Measurements from ENCODE around the gene DSE.

DSE gene

DNA sequence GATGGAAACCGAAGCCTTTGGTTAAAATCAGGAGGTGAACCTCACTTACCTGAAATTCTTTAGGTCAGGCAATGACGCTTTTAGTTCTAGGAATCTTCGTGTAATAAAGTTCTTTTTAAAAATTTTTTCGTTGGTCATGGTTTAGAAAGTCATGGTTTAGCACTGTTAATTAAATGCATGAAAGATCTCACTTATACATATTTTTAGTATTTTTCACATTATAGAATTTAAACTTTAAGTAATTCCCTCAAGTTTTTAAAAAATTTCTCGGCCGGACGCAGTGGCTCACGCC is 1.1 kb downstream of the DSE start:
- peaks cover 4% of the 10 kb centered on the region for H3K4me1 ChIP-seq (ENCODE audit: control insufficient read depth, insufficient read depth, low read length, poor library complexity, severe bottlenecking)
- no peak overlapping the region for H3K27ac ChIP-seq (ENCODE audit: insufficient read depth, low read length, poor library complexity, severe bottlenecking)
- no peak for DNase-seq
- H3K36me3 ChIP-seq (ENCODE audit: control insufficient read depth, insufficient read depth, low read length), result no peaks in the 10 kb centered on the region
- H3K27me3 ChIP-seq (replicated peaks; ENCODE audit: control insufficient read depth, insufficient read depth, low read length, poor library complexity, severe bottlenecking), result no peaks in the 10 kb centered on the region
- H3K9me3 ChIP-seq (ENCODE audit: control insufficient read depth, low read length), result no peaks in the 10 kb centered on the region
- H3K4me3 ChIP-seq (ENCODE audit: insufficient read depth, low read depth, low read length, poor library complexity, severe bottlenecking), result peak overlapping the region; percentile 75

DNA sequence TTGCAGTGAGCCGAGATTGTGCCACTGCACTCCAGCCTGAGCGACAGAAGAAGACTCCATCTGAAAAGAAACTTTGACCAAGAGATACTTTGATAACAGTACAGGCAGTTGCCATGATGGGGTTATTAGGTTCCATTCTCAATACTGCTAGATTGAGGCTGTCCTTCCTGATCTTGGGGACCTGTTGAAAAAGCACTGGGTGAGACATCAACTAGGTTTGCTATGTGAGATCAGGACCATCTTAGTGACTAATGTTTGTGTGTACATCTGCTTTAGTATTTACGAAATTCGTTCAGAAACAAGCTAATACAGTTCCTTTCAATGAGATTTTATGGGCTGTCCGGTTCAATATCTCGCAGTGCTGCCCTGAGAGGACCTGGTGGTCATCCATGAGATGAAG is 2.6 kb downstream of the DSE start:
- Histone ChIP-seq H3K36me3 (ENCODE audit: control insufficient read depth, insufficient read depth, low read length) (no peaks in the 10 kb centered on the region), H3K4me3 (ENCODE audit: insufficient read depth, low read depth, low read length, poor library complexity, severe bottlenecking) (no peak overlapping the region), H3K27me3 (replicated peaks; ENCODE audit: control insufficient read depth, insufficient read depth, low read length, poor library complexity, severe bottlenecking) (no peaks in the 10 kb centered on the region), H3K9me3 (ENCODE audit: control insufficient read depth, low read length) (no peaks in the 10 kb centered on the region), H3K27ac (ENCODE audit: insufficient read depth, low read length, poor library complexity, severe bottlenecking) (no peak overlapping the region), H3K4me1 (ENCODE audit: control insufficient read depth, insufficient read depth, low read length, poor library complexity, severe bottlenecking) (peaks cover 4% of the 10 kb centered on the region)
- DNase-seq, result no peak

DNA sequence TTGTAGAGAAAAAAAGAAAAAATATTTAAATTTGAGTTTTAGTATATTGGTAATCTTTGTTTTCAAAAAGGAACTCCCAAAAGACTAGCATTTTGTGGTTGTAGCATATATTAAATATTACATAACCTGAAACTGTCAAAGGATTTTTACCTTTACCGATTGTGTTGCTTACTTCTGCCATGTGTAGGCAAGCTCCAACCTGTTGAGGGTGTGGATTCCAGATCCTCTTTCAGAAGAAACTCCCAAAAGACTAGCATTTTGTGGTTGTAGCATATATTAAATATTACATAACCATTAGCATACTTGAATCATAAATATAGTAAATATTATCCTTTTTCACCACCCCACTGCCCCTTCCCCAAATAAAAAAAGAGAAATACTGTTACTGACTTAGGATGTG is 3.2 kb downstream of the DSE start:
- Histone ChIP-seq H3K36me3 (ENCODE audit: control insufficient read depth, insufficient read depth, low read length) (no peaks in the 10 kb centered on the region), H3K9me3 (ENCODE audit: control insufficient read depth, low read length) (no peaks in the 10 kb centered on the region), H3K27ac (ENCODE audit: insufficient read depth, low read length, poor library complexity, severe bottlenecking) (no peak overlapping the region), H3K4me3 (ENCODE audit: insufficient read depth, low read depth, low read length, poor library complexity, severe bottlenecking) (no peak overlapping the region), H3K4me1 (ENCODE audit: control insufficient read depth, insufficient read depth, low read length, poor library complexity, severe bottlenecking) (peaks cover 4% of the 10 kb centered on the region), H3K27me3 (replicated peaks; ENCODE audit: control insufficient read depth, insufficient read depth, low read length, poor library complexity, severe bottlenecking) (no peaks in the 10 kb centered on the region)
- no peak for DNase-seq

DNA sequence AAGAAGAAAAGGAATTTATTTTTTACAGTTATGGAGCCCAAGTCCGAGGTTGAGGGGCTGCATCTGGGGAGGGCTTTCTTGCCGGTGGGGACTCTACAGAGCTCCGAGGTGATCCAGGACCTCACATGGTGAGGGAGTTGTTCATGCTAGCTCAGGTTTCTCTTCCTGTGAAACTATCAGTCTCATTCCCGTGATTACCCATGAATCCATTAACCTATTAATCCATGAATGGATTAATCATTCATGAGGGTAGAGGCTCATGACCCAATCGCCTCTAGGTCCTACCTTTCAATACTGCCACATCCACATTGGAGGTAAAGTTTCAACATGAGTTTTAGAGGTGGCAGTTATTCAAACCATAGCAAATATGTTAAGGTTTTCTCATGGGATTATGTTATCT is 3.8 kb downstream of the DSE start:
- Histone ChIP-seq H3K9me3 (ENCODE audit: control insufficient read depth, low read length) (no peaks in the 10 kb centered on the region), H3K27ac (ENCODE audit: insufficient read depth, low read length, poor library complexity, severe bottlenecking) (no peak overlapping the region), H3K4me1 (ENCODE audit: control insufficient read depth, insufficient read depth, low read length, poor library complexity, severe bottlenecking) (peaks cover 4% of the 10 kb centered on the region), H3K36me3 (ENCODE audit: control insufficient read depth, insufficient read depth, low read length) (no peaks in the 10 kb centered on the region), H3K27me3 (replicated peaks; ENCODE audit: control insufficient read depth, insufficient read depth, low read length, poor library complexity, severe bottlenecking) (no peaks in the 10 kb centered on the region), H3K4me3 (ENCODE audit: insufficient read depth, low read depth, low read length, poor library complexity, severe bottlenecking) (no peak overlapping the region)
- DNase-seq, result no peak

DNA sequence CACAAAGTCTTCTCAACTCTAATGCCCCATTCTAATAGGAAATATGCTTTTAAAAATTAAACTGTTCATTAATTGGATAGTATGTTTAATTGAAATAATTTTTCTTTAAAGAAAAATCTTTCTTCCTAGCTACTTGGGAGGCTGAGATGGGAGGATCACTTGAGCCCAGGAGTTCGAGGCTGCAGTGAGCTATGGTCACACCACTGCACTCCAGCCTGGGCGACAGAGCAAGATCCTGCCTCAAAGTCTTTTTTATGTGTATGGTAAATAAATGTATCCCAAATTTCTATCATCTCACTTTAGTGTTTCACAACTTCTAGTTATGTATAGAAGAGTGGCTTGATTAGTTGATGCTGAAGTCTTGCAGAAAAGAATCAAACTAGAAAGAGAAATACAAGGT is 4.5 kb downstream of the DSE start:
- H3K36me3 ChIP-seq (ENCODE audit: control insufficient read depth, insufficient read depth, low read length), result no peaks in the 10 kb centered on the region
- DNase-seq, result no peak
- H3K27me3 ChIP-seq (replicated peaks; ENCODE audit: control insufficient read depth, insufficient read depth, low read length, poor library complexity, severe bottlenecking), result no peaks in the 10 kb centered on the region
- no peak overlapping the region for H3K4me3 ChIP-seq (ENCODE audit: insufficient read depth, low read depth, low read length, poor library complexity, severe bottlenecking)
- H3K4me1 ChIP-seq (ENCODE audit: control insufficient read depth, insufficient read depth, low read length, poor library complexity, severe bottlenecking), result peaks cover 3% of the 10 kb centered on the region
- H3K9me3 ChIP-seq (ENCODE audit: control insufficient read depth, low read length), result no peaks in the 10 kb centered on the region
- H3K27ac ChIP-seq (ENCODE audit: insufficient read depth, low read length, poor library complexity, severe bottlenecking), result no peak overlapping the region

DNA sequence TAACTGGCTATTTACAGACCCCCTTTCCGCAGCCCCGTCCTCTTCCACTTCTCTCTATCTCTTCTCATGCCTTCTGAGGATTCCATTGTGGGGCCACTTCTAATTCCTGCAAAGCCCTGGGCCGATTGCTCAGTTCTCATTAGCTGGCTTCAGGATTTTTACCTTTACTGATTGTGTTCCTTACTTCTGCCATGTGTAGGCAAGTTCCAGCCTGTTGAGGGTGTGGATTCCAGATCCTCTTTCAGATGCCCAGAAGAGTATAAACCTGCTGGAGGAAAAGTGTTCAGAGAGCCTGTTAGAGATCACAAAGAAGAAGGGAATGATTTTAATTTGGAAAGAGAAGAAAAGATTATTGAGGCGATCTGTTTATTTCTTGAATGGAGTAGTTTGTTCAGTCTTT is 5.4 kb downstream of the DSE start:
- H3K36me3 ChIP-seq (ENCODE audit: control insufficient read depth, insufficient read depth, low read length), result no peaks in the 10 kb centered on the region
- H3K4me3 ChIP-seq (ENCODE audit: insufficient read depth, low read depth, low read length, poor library complexity, severe bottlenecking), result no peak overlapping the region
- H3K27me3 ChIP-seq (replicated peaks; ENCODE audit: control insufficient read depth, insufficient read depth, low read length, poor library complexity, severe bottlenecking), result no peaks in the 10 kb centered on the region
- no peak for DNase-seq
- H3K4me1 ChIP-seq (ENCODE audit: control insufficient read depth, insufficient read depth, low read length, poor library complexity, severe bottlenecking), result no peaks in the 10 kb centered on the region
- no peaks in the 10 kb centered on the region for H3K9me3 ChIP-seq (ENCODE audit: control insufficient read depth, low read length)
- no peak overlapping the region for H3K27ac ChIP-seq (ENCODE audit: insufficient read depth, low read length, poor library complexity, severe bottlenecking)

DNA sequence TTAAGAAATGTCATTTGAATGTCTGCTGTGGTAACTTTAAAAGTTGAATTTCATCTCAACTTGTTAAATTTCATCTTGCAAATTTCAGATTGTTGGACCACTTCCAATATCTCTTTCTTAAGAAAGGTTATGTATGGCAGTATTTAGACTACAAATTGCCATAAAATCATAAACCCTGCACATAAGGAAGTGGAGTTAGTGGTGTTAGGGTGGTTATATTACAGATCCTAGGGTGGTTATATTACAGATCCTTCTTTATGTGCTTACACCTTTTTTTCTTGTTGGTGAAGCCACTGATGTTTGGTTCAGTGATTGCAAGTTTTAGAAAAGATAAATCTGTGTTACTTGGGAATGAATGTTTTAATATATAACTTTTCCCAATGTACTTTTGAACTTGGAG is 9.0 kb downstream of the DSE start:
- H3K27me3 ChIP-seq (replicated peaks; ENCODE audit: control insufficient read depth, insufficient read depth, low read length, poor library complexity, severe bottlenecking), result no peaks in the 10 kb centered on the region
- no peak for DNase-seq
- no peak overlapping the region for H3K27ac ChIP-seq (ENCODE audit: insufficient read depth, low read length, poor library complexity, severe bottlenecking)
- H3K4me1 ChIP-seq (ENCODE audit: control insufficient read depth, insufficient read depth, low read length, poor library complexity, severe bottlenecking), result no peaks in the 10 kb centered on the region
- no peaks in the 10 kb centered on the region for H3K9me3 ChIP-seq (ENCODE audit: control insufficient read depth, low read length)
- H3K36me3 ChIP-seq (ENCODE audit: control insufficient read depth, insufficient read depth, low read length), result no peaks in the 10 kb centered on the region
- no peak overlapping the region for H3K4me3 ChIP-seq (ENCODE audit: insufficient read depth, low read depth, low read length, poor library complexity, severe bottlenecking)

DNA sequence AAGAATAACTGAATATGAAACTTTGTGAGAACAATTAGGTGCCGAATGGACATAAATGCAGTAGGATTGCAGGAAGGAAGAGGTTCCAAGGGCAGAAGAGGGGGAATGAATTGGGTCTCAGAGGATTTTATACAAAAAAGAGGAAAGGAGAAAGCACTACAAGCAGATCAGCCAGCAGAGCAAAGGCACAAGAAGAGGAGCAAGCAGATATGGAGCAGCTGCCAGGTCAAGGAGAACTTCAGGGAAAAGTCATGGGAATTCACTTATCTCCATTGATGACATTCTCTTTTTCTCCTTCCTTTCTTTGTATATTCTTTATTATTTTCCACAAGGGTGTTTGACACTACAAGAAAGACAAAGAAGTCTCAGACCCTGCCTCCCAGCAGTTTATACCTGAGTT is 9.6 kb downstream of the DSE start:
- Histone ChIP-seq H3K4me3 (ENCODE audit: insufficient read depth, low read depth, low read length, poor library complexity, severe bottlenecking) (no peak overlapping the region), H3K9me3 (ENCODE audit: control insufficient read depth, low read length) (no peaks in the 10 kb centered on the region), H3K27ac (ENCODE audit: insufficient read depth, low read length, poor library complexity, severe bottlenecking) (no peak overlapping the region), H3K36me3 (ENCODE audit: control insufficient read depth, insufficient read depth, low read length) (no peaks in the 10 kb centered on the region), H3K27me3 (replicated peaks; ENCODE audit: control insufficient read depth, insufficient read depth, low read length, poor library complexity, severe bottlenecking) (no peaks in the 10 kb centered on the region), H3K4me1 (ENCODE audit: control insufficient read depth, insufficient read depth, low read length, poor library complexity, severe bottlenecking) (no peaks in the 10 kb centered on the region)
- no peak for DNase-seq

DNA sequence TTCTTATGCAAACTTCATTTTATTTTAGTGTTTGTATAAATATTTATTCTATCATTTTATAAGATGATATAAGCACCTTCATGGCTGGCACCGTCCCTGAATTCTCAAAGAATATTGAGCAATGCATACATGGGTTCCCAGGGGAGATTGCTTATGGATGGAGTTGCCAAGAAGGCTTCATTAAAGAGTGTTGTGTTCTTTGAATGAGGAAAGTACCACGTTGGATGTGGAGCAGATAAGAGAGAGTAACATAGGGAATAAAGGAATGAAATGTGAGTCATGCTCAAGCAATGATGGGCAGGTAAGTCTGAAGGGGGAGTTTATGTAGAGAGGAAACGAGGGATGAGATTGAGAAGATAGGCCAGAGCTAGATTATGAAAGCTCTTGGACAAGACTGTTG is 10.3 kb downstream of the DSE start:
- H3K4me1 ChIP-seq (ENCODE audit: control insufficient read depth, insufficient read depth, low read length, poor library complexity, severe bottlenecking), result no peaks in the 10 kb centered on the region
- no peak for DNase-seq
- H3K9me3 ChIP-seq (ENCODE audit: control insufficient read depth, low read length), result no peaks in the 10 kb centered on the region
- no peaks in the 10 kb centered on the region for H3K36me3 ChIP-seq (ENCODE audit: control insufficient read depth, insufficient read depth, low read length)
- no peak overlapping the region for H3K4me3 ChIP-seq (ENCODE audit: insufficient read depth, low read depth, low read length, poor library complexity, severe bottlenecking)
- H3K27me3 ChIP-seq (replicated peaks; ENCODE audit: control insufficient read depth, insufficient read depth, low read length, poor library complexity, severe bottlenecking), result no peaks in the 10 kb centered on the region
- no peak overlapping the region for H3K27ac ChIP-seq (ENCODE audit: insufficient read depth, low read length, poor library complexity, severe bottlenecking)

DNA sequence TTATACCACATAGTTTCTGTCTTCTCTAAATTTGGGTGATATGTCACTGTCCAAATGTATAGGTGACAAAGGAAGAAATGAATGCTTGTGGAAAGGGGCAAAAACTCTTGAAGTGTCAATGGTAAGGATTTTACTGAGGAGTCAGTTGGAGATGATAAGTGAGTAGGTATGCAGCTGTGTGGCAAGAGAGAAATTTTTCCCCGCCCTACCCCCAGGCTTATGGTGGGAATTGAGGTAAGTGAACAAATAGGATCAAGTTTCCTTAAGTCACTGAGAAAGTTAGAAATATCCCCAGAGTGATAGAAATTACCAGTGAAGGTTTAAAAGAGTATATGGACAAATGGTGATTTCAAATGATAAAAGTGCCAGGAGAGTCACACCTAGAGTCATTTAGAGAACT is 11.8 kb downstream of the DSE start:
- Histone ChIP-seq H3K4me1 (ENCODE audit: control insufficient read depth, insufficient read depth, low read length, poor library complexity, severe bottlenecking) (peaks cover 2% of the 10 kb centered on the region), H3K4me3 (ENCODE audit: insufficient read depth, low read depth, low read length, poor library complexity, severe bottlenecking) (no peak overlapping the region), H3K36me3 (ENCODE audit: control insufficient read depth, insufficient read depth, low read length) (no peaks in the 10 kb centered on the region), H3K27me3 (replicated peaks; ENCODE audit: control insufficient read depth, insufficient read depth, low read length, poor library complexity, severe bottlenecking) (no peaks in the 10 kb centered on the region), H3K27ac (ENCODE audit: insufficient read depth, low read length, poor library complexity, severe bottlenecking) (no peak overlapping the region), H3K9me3 (ENCODE audit: control insufficient read depth, low read length) (no peaks in the 10 kb centered on the region)
- DNase-seq, result no peak

Measured in effector memory CD4-positive, alpha-beta T cell (primary cell).